ENCODE results near the gene NIPBL. TPM values are rescaled to one million over a fixed set of nuclear protein-coding genes. Genes with fewer than 3 reads are reported as not detected.

NIPBL gene
- total RNA-seq, 1 experiment from 2014 or later = 48.1 TPM

GRCh38 chr5:36935805-36936204 is 59.2 kb downstream of the NIPBL start:
- H3K27ac Mint-ChIP-seq (ENCODE audit: unreplicated experiment) = no peak overlapping the region
- no peaks in the 10 kb centered on the region for H3K27me3 Mint-ChIP-seq (ENCODE audit: insufficient read depth, unreplicated experiment)
- DNase-seq = no peak
- ChIA-PET POLR2A (no interaction called here), CTCF (no interaction called here)
- Histone ChIP-seq H3K36me3 (ENCODE audit: control insufficient read depth, insufficient read depth, low read length) (no peaks in the 10 kb centered on the region; the same call in 1 of the 2 replicates), H3K4me3 (ENCODE audit: low read depth, low read length) (no peak overlapping the region), H3K27me3 (replicated peaks; ENCODE audit: control insufficient read depth, insufficient read depth, low read length) (no peaks in the 10 kb centered on the region), H3K9me3 (no peaks in the 10 kb centered on the region), H3K4me1 (peaks cover 12% of the 10 kb centered on the region)
- BruUV-seq (replicated peaks) = no TSS peak
- intact Hi-C loops (cut with micrococcal nuclease; ENCODE audit: unreplicated experiment) = no loop called here
- no peaks in the 10 kb centered on the region for H3K36me3 Mint-ChIP-seq (ENCODE audit: insufficient read depth, unreplicated experiment)
- TF ChIP-seq CTCF (IDR thresholded peaks at IDR 0.05; ENCODE audit: insufficient read depth in 1 of 2, low read depth in 1 of 2, low read length in 1 of 2, severe bottlenecking in 1 of 2, unreplicated experiment in 1 of 2) = no peak
- H3K4me1 Mint-ChIP-seq (ENCODE audit: low read depth, unreplicated experiment) = peaks cover 21% of the 10 kb centered on the region
- no peak overlapping the region for H3K4me3 Mint-ChIP-seq (ENCODE audit: unreplicated experiment)
- peaks cover 11% of the 10 kb centered on the region for H3K9me3 Mint-ChIP-seq (ENCODE audit: unreplicated experiment)

- no peak overlapping the region for H3K4me3 ChIP-seq (ENCODE audit: low read depth, low read length)
- Mint-ChIP-seq H3K4me1 (ENCODE audit: low read depth, unreplicated experiment) (peaks cover 21% of the 10 kb centered on the region), H3K4me3 (ENCODE audit: unreplicated experiment) (no peak overlapping the region), H3K27me3 (ENCODE audit: insufficient read depth, unreplicated experiment) (no peaks in the 10 kb centered on the region), H3K9me3 (ENCODE audit: unreplicated experiment) (peaks cover 11% of the 10 kb centered on the region), H3K36me3 (ENCODE audit: insufficient read depth, unreplicated experiment) (no peaks in the 10 kb centered on the region), H3K27ac (ENCODE audit: unreplicated experiment) (no peak overlapping the region)
- POLR2A ChIA-PET = no interaction called here
- no peaks in the 10 kb centered on the region; the same call in 1 of the 2 replicates for H3K36me3 ChIP-seq (ENCODE audit: control insufficient read depth, insufficient read depth, low read length)
- no TSS peak for BruUV-seq (replicated peaks)
- peaks cover 12% of the 10 kb centered on the region for H3K4me1 ChIP-seq
- no peak for DNase-seq
- CTCF ChIA-PET = no interaction called here
- TF ChIP-seq CTCF (IDR thresholded peaks at IDR 0.05; ENCODE audit: insufficient read depth in 1 of 2, low read depth in 1 of 2, low read length in 1 of 2, severe bottlenecking in 1 of 2, unreplicated experiment in 1 of 2) = no peak
- intact Hi-C loops (cut with micrococcal nuclease; ENCODE audit: unreplicated experiment) = no loop called here
- H3K9me3 ChIP-seq = no peaks in the 10 kb centered on the region
- no peaks in the 10 kb centered on the region for H3K27me3 ChIP-seq (replicated peaks; ENCODE audit: control insufficient read depth, insufficient read depth, low read length)
These were observed 59.7 kb downstream of the NIPBL start for GRCh38 chr5:36936309-36936708.

- CTCF ChIA-PET = no interaction called here
- no peak overlapping the region for H3K27ac Mint-ChIP-seq (ENCODE audit: unreplicated experiment)
These were observed 61.6 kb downstream of the NIPBL start for GRCh38 chr5:36938129-36938528.

More at GRCh38 chr5:36938129-36938528, 61.6 kb downstream of the NIPBL start:
- H3K4me3 Mint-ChIP-seq (ENCODE audit: unreplicated experiment) = no peak overlapping the region
- TF ChIP-seq CTCF (IDR thresholded peaks at IDR 0.05; ENCODE audit: insufficient read depth in 1 of 2, low read depth in 1 of 2, low read length in 1 of 2, severe bottlenecking in 1 of 2, unreplicated experiment in 1 of 2) = no peak
- H3K36me3 Mint-ChIP-seq (ENCODE audit: insufficient read depth, unreplicated experiment) = no peaks in the 10 kb centered on the region
- no peaks in the 10 kb centered on the region; the same call in 1 of the 2 replicates for H3K36me3 ChIP-seq (ENCODE audit: control insufficient read depth, insufficient read depth, low read length)
- H3K27me3 Mint-ChIP-seq (ENCODE audit: insufficient read depth, unreplicated experiment) = no peaks in the 10 kb centered on the region
- peaks cover 12% of the 10 kb centered on the region for H3K4me1 ChIP-seq
- no TSS peak for BruUV-seq (replicated peaks)
- no peak overlapping the region for H3K4me3 ChIP-seq (ENCODE audit: low read depth, low read length)
- no peaks in the 10 kb centered on the region for H3K9me3 ChIP-seq
- no peaks in the 10 kb centered on the region for H3K27me3 ChIP-seq (replicated peaks; ENCODE audit: control insufficient read depth, insufficient read depth, low read length)
- H3K9me3 Mint-ChIP-seq (ENCODE audit: unreplicated experiment) = peaks cover 11% of the 10 kb centered on the region
- peaks cover 21% of the 10 kb centered on the region for H3K4me1 Mint-ChIP-seq (ENCODE audit: low read depth, unreplicated experiment)
- intact Hi-C loops (cut with micrococcal nuclease; ENCODE audit: unreplicated experiment) = no loop called here
- POLR2A ChIA-PET = no interaction called here
- DNase-seq = no peak

Data from Caco-2 (cell line).